ENCODE data around the gene NT5C. TPM values are rescaled to one million over a fixed set of nuclear protein-coding genes. Genes with fewer than 3 reads are reported as not detected.

The NT5C gene
- total and polyA plus RNA-seq, 12 donors: 20.6 to 124 (median 65.2) TPM

DNA sequence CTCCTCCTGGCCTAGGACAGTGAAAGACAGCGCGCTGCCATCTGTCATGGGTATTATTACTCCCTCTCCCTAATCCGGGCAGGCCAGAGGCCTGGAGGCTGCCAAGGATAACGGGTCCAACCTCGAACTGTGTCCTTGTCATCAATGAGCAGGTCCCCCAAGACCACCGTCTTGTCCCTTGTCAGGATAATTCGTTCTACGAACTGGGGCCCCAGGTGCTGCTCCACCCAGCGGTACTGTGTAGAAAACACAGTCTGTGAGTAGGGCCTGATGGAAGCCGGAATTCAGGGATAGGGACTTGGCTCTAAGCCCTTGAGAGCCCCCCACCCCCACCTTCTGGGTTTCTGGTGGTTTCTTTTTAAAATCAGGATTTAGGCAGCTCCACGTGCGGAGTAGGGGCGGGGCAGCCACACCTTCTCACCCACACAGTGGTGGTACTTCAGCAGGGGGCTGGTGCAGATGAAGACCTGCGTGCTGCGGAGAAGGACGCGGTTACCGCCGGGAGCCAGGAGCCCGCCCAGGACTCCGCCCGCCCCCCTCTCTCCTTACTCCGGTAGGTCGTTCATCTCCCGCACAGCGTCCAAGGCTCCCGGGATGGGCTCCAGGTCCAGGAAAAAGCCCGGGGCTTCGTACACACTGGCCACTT is 787 bp downstream of the NT5C start:
- TF ChIP-seq POLR2A (IDR thresholded peaks at IDR 0.05): no peak
- TF ChIP-seq, protein P1, sequence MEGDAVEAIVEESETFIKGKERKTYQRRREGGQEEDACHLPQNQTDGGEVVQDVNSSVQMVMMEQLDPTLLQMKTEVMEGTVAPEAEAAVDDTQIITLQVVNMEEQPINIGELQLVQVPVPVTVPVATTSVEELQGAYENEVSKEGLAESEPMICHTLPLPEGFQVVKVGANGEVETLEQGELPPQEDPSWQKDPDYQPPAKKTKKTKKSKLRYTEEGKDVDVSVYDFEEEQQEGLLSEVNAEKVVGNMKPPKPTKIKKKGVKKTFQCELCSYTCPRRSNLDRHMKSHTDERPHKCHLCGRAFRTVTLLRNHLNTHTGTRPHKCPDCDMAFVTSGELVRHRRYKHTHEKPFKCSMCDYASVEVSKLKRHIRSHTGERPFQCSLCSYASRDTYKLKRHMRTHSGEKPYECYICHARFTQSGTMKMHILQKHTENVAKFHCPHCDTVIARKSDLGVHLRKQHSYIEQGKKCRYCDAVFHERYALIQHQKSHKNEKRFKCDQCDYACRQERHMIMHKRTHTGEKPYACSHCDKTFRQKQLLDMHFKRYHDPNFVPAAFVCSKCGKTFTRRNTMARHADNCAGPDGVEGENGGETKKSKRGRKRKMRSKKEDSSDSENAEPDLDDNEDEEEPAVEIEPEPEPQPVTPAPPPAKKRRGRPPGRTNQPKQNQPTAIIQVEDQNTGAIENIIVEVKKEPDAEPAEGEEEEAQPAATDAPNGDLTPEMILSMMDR (IDR thresholded peaks at IDR 0.05): peak in 5 of 6 experiments; percentile 5 to 45 (median 32)
- peak overlapping the region in 4 of 5 donors; percentile 67 to 88 (median 78) for H3K27ac ChIP-seq
- intact Hi-C loops (cut with DNase I): no loop called here
- peaks cover 0 to 8% of the 10 kb centered on the region in 2 donors for H3K36me3 ChIP-seq (replicated peaks in 1 of 2)
- WGBS, 4 donors: 12 to 33% (median 21%) methylated on average over 8 to 29 of the region's 29 CpGs
- peaks cover 6 to 16% of the 10 kb centered on the region in 2 donors for H3K4me1 ChIP-seq (replicated peaks in 1 of 2)
- peak overlapping the region; percentile 66 to 86 (median 80) for H3K4me3 ChIP-seq
- peak; percentile 33 to 73 (median 58) for DNase-seq
- H3K9me3 ChIP-seq (replicated peaks in 1 of 3): no peaks in the 10 kb centered on the region
- no peaks in the 10 kb centered on the region for H3K27me3 ChIP-seq

- Histone ChIP-seq H3K9me3 (replicated peaks in 1 of 3) (no peaks in the 10 kb centered on the region), H3K27ac (peak overlapping the region in 2 of 5 donors; percentile 81 to 88), H3K4me1 (replicated peaks in 1 of 2) (peaks cover 6 to 16% of the 10 kb centered on the region in 2 donors), H3K27me3 (no peaks in the 10 kb centered on the region), H3K4me3 (peak overlapping the region in 1 of 4 donors; percentile 86), H3K36me3 (replicated peaks in 1 of 2) (peaks cover 0 to 8% of the 10 kb centered on the region in 2 donors)
- intact Hi-C loops (cut with DNase I): no loop called here
- DNase-seq: no peak
- no peak for TF ChIP-seq POLR2A (IDR thresholded peaks at IDR 0.05)
- TF ChIP-seq, protein P1 (IDR thresholded peaks at IDR 0.05): no peak
- 80 to 85% (median 83%) methylated on average over 15 to 24 of the region's 24 CpGs for WGBS, 4 donors
Observed at GRCh38 chr17:75130059-75130631, 1.4 kb downstream of the NT5C start.

DNA sequence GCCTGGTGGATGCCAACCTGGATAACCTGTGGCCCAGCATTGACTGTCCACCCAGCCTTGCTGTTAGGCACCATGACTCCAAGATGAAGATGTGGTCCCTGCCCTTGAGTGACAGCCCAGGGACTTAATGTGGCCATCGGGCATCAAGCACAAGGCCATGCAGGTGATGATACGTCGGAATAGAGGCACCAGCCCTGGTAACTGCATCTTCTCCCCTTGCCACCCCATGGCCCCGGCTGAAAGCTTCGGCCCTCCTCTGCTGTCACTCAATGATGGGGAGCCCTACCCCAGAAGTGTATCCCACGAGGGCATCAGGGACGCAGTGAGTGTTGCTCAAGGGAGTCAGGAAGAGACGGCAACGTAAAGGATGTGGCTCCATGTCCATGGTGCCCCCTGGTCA is 2.0 kb downstream of the NT5C start:
- no peak overlapping the region for H3K27ac ChIP-seq

More for the DNA sequence above, 2.0 kb downstream of the NT5C start:
- intact Hi-C loops (cut with DNase I): loop anchor here in 1 of 2 donors (10.0 kb wide), 1 partner anchor 45 kb away; no protein-coding TSS in a partner anchor
- Histone ChIP-seq H3K9me3 (replicated peaks in 1 of 3) (no peaks in the 10 kb centered on the region), H3K4me3 (no peak overlapping the region), H3K27me3 (no peaks in the 10 kb centered on the region), H3K4me1 (replicated peaks in 1 of 2) (peaks cover 9 to 20% of the 10 kb centered on the region in 2 donors), H3K36me3 (replicated peaks in 1 of 2) (peaks cover 0 to 8% of the 10 kb centered on the region in 2 donors)
- no peak for DNase-seq
- 82 to 95% (median 88%) methylated on average over 3 to 9 of the region's 9 CpGs for WGBS, 4 donors
- TF ChIP-seq POLR2A (IDR thresholded peaks at IDR 0.05): no peak
- TF ChIP-seq, protein P1 (IDR thresholded peaks at IDR 0.05): no peak

Measured in adrenal gland (tissue), 12 donors.